ENCODE measurements around the gene STK32C. TPM values are rescaled to one million over a fixed set of nuclear protein-coding genes. Genes with fewer than 3 reads are reported as not detected.

Gene STK32C
- total RNA-seq, 2 donors from 2014 or later: 0.78 to 4.0 TPM

- ATAC-seq (no peak), DNase-seq (no peak)
- no peak for TF ChIP-seq POLR2A (IDR thresholded peaks at IDR 0.05)
- TF ChIP-seq, protein P1, sequence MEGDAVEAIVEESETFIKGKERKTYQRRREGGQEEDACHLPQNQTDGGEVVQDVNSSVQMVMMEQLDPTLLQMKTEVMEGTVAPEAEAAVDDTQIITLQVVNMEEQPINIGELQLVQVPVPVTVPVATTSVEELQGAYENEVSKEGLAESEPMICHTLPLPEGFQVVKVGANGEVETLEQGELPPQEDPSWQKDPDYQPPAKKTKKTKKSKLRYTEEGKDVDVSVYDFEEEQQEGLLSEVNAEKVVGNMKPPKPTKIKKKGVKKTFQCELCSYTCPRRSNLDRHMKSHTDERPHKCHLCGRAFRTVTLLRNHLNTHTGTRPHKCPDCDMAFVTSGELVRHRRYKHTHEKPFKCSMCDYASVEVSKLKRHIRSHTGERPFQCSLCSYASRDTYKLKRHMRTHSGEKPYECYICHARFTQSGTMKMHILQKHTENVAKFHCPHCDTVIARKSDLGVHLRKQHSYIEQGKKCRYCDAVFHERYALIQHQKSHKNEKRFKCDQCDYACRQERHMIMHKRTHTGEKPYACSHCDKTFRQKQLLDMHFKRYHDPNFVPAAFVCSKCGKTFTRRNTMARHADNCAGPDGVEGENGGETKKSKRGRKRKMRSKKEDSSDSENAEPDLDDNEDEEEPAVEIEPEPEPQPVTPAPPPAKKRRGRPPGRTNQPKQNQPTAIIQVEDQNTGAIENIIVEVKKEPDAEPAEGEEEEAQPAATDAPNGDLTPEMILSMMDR (IDR thresholded peaks at IDR 0.05): no peak
- Histone ChIP-seq H3K27ac (no peak overlapping the region), H3K9me3 (no peaks in the 10 kb centered on the region), H3K4me3 (no peak overlapping the region), H3K4me1 (no peaks in the 10 kb centered on the region), H3K27me3 (no peaks in the 10 kb centered on the region), H3K36me3 (replicated peaks in 1 of 2; ENCODE audit: insufficient read depth in 1 of 2, low read depth in 2 of 2) (no peaks in the 10 kb centered on the region)
- WGBS, 2 donors: 77 to 79% methylated on average over 11 to 17 of the region's 17 CpGs
- intact Hi-C loops (cut with DNase I): no loop called here
Observed at GRCh38 chr10:132238371-132239125, 69.2 kb downstream of the STK32C start.

DNA sequence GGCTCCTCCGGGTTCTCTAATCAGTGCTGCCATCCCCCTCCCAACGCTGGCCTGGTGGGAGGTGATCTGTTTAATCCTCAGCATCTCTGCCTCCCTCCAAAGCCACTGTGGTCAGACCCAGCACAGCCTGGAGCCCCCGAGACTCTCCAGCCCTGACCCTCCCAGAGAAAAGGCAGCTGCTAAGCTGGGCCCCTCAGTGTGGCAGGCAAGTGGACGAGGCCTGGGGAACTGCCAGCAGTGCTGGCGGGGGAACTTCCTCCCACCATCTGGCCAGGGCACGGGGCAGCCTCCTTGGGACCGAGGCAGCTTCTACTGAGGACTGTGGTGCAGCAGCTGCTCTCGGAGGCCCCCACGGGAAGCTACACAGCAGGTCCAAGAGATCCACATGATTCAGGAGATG lies 69.9 kb downstream of the STK32C start:
- intact Hi-C loops (cut with DNase I): no loop called here
- Histone ChIP-seq H3K9me3 (no peaks in the 10 kb centered on the region), H3K4me1 (no peaks in the 10 kb centered on the region), H3K4me3 (no peak overlapping the region), H3K27ac (no peak overlapping the region), H3K27me3 (no peaks in the 10 kb centered on the region), H3K36me3 (replicated peaks in 1 of 2; ENCODE audit: insufficient read depth in 1 of 2, low read depth in 2 of 2) (no peaks in the 10 kb centered on the region)
- TF ChIP-seq POLR2A (IDR thresholded peaks at IDR 0.05): no peak
- TF ChIP-seq, protein P1 (IDR thresholded peaks at IDR 0.05): no peak
- WGBS, 2 donors: 44 to 51% methylated on average over 4 to 9 of the region's 9 CpGs
- DNase-seq: no peak
- ATAC-seq: no peak

DNA sequence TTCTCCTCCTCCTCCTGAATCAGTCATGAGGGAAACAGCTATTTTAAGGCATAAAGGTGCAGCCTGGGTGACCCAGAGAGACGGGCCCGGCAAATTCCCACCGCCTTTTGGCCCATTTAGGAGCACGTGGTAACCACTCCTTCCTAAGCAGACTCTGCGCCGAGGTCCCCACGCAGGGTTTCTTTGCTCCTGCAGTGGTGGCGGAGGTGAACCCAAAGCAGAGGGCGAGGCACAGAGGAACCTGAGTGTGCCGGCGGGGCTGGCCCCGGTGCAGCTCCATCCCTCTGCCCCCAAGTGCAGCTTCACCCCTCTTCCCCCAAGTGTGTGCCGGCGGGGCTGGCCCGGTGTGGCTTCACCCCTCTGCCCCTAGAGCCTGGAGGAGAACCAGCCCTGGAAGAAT lies 70.4 kb downstream of the STK32C start:
- H3K9me3 ChIP-seq: no peaks in the 10 kb centered on the region
- no peaks in the 10 kb centered on the region for H3K27me3 ChIP-seq
- 79 to 84% methylated on average over 14 of the region's 15 CpGs for WGBS, 2 donors
- no peaks in the 10 kb centered on the region for H3K36me3 ChIP-seq (replicated peaks in 1 of 2; ENCODE audit: insufficient read depth in 1 of 2, low read depth in 2 of 2)
- intact Hi-C loops (cut with DNase I): no loop called here
- ATAC-seq: no peak
- no peak for TF ChIP-seq POLR2A (IDR thresholded peaks at IDR 0.05)
- TF ChIP-seq, protein P1 (IDR thresholded peaks at IDR 0.05): no peak
- no peak overlapping the region for H3K4me3 ChIP-seq
- no peak overlapping the region for H3K27ac ChIP-seq
- H3K4me1 ChIP-seq: no peaks in the 10 kb centered on the region
- DNase-seq: no peak

DNA sequence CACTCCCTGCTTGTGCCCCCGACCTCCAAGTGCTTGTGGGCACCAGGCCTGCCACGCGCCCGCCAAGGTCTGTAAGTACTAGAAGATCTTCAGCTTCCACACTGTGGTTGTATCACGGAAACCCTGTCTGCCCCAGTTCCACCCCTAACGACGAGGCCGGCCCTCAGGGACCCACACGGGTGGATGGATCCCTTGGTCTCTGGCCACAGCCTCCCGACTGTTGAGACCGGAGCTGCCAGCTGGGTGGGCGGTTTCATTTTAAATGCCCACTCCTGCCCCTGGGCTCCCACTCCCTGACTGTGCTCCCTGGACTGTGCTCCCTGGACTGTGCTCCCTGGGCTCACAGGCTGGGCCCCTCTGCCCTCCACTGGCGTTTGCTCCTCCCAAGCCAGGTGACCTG lies 70.9 kb downstream of the STK32C start:
- H3K4me1 ChIP-seq: no peaks in the 10 kb centered on the region
- ATAC-seq (no peak), DNase-seq (no peak)
- no peaks in the 10 kb centered on the region for H3K9me3 ChIP-seq
- H3K27me3 ChIP-seq: no peaks in the 10 kb centered on the region
- TF ChIP-seq, protein P1 (IDR thresholded peaks at IDR 0.05): no peak
- no peak for TF ChIP-seq POLR2A (IDR thresholded peaks at IDR 0.05)
- intact Hi-C loops (cut with DNase I): no loop called here
- H3K27ac ChIP-seq: no peak overlapping the region
- no peak overlapping the region for H3K4me3 ChIP-seq
- 85 to 95% methylated on average over 11 to 13 of the region's 13 CpGs for WGBS, 2 donors
- H3K36me3 ChIP-seq (replicated peaks in 1 of 2; ENCODE audit: insufficient read depth in 1 of 2, low read depth in 2 of 2): no peaks in the 10 kb centered on the region

- Histone ChIP-seq H3K4me3 (no peak overlapping the region), H3K27ac (no peak overlapping the region), H3K4me1 (no peaks in the 10 kb centered on the region), H3K36me3 (replicated peaks in 1 of 2; ENCODE audit: insufficient read depth in 1 of 2, low read depth in 2 of 2) (no peaks in the 10 kb centered on the region), H3K9me3 (no peaks in the 10 kb centered on the region), H3K27me3 (no peaks in the 10 kb centered on the region)
- intact Hi-C loops (cut with DNase I): no loop called here
- no peak for TF ChIP-seq POLR2A (IDR thresholded peaks at IDR 0.05)
- TF ChIP-seq, protein P1 (IDR thresholded peaks at IDR 0.05): no peak
- ATAC-seq: no peak
- 89 to 97% methylated on average over 7 to 20 of the region's 21 CpGs for WGBS, 2 donors
- no peak for DNase-seq
Observed at GRCh38 chr10:132236161-132236560, 71.6 kb downstream of the STK32C start.

Measured in body of pancreas (tissue), 4 donors.